ENCODE data around the gene PSME1. TPM values are rescaled to one million over a fixed set of nuclear protein-coding genes. Genes with fewer than 3 reads are reported as not detected.

Gene PSME1
- total RNA-seq, 6 experiments from 2014 or later: 81.7 to 119 (median 107) TPM

DNA sequence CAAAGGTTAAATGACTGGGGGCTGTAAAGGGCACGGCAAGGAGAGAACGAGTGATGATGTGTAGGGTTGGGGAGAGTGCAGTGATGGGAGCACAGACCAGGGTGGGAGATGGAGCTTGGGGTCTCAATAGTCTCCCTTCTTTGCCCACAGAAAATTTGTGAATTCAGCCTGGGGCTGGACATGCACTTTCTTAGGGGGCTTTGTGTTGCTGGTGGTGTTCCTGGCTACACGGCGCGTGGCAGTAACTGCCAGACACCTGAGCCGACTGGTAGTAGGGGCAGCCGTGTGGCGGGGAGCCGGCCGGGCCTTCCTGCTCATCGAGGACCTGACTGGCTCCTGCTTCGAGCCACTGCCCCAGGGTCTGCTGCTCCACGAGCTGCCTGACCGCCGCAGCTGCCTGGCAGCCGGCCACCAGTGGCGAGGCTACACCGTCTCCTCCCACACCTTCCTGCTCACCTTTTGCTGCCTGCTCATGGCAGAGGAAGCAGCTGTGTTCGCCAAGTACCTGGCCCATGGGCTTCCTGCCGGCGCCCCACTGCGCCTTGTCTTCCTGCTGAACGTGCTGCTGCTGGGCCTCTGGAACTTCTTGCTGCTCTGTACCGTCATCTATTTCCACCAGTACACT, 3.8 kb upstream of the PSME1 start:
- H3K4me1 ChIP-seq: peaks cover 0 to 42% (median 15%) of the 10 kb centered on the region in 4 donors
- H3K27me3 ChIP-seq: no peaks in the 10 kb centered on the region
- H3K9me3 ChIP-seq: no peaks in the 10 kb centered on the region
- DNase-seq (peak in 2 of 3 donors; percentile 60 to 81), ATAC-seq (peak in 2 of 4 donors; percentile 6 to 15)
- H3K4me3 ChIP-seq: peak overlapping the region in 1 of 3 donors; percentile 18
- peak overlapping the region in 1 of 3 donors; percentile 86 for H3K27ac ChIP-seq
- H3K36me3 ChIP-seq: peaks cover 0 to under 1% (median 0%) of the 10 kb centered on the region in 4 donors
- TF ChIP-seq, protein P1, sequence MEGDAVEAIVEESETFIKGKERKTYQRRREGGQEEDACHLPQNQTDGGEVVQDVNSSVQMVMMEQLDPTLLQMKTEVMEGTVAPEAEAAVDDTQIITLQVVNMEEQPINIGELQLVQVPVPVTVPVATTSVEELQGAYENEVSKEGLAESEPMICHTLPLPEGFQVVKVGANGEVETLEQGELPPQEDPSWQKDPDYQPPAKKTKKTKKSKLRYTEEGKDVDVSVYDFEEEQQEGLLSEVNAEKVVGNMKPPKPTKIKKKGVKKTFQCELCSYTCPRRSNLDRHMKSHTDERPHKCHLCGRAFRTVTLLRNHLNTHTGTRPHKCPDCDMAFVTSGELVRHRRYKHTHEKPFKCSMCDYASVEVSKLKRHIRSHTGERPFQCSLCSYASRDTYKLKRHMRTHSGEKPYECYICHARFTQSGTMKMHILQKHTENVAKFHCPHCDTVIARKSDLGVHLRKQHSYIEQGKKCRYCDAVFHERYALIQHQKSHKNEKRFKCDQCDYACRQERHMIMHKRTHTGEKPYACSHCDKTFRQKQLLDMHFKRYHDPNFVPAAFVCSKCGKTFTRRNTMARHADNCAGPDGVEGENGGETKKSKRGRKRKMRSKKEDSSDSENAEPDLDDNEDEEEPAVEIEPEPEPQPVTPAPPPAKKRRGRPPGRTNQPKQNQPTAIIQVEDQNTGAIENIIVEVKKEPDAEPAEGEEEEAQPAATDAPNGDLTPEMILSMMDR (IDR thresholded peaks at IDR 0.05): no peak
- TF ChIP-seq POLR2A (IDR thresholded peaks at IDR 0.05): peak; percentile 25
- 44% methylated on average over 15 of the region's 24 CpGs for WGBS (ENCODE audit: insufficient coverage, low coverage, low lambda C conversion rate, missing lambda C conversion rate)
- intact Hi-C loops (cut with DNase I): no loop called here

- no peak overlapping the region for H3K27ac ChIP-seq
- ATAC-seq: no peak
These were observed 3.0 kb upstream of the PSME1 start for GRCh38 chr14:24132976-24133375.

GRCh38 chr14:24133735-24134134, 2.3 kb upstream of the PSME1 start:
- TF ChIP-seq, protein P1 (IDR thresholded peaks at IDR 0.05): no peak
- TF ChIP-seq POLR2A (IDR thresholded peaks at IDR 0.05): no peak
- ATAC-seq (no peak), DNase-seq (no peak)
- intact Hi-C loops (cut with DNase I): no loop called here
- no peak overlapping the region for H3K4me3 ChIP-seq
- H3K9me3 ChIP-seq: no peaks in the 10 kb centered on the region
- peaks cover 0 to 49% (median 15%) of the 10 kb centered on the region in 4 donors for H3K4me1 ChIP-seq
- WGBS (ENCODE audit: insufficient coverage, low coverage, low lambda C conversion rate, missing lambda C conversion rate): 92% methylated on average over 1 of the region's 1 CpG
- no peaks in the 10 kb centered on the region for H3K27me3 ChIP-seq
- no peak overlapping the region for H3K27ac ChIP-seq
- peaks cover 0 to 10% (median 2%) of the 10 kb centered on the region in 4 donors for H3K36me3 ChIP-seq

More at GRCh38 chr14:24132976-24133375, 3.0 kb upstream of the PSME1 start:
- H3K9me3 ChIP-seq: no peaks in the 10 kb centered on the region
- H3K27me3 ChIP-seq: no peaks in the 10 kb centered on the region
- H3K4me1 ChIP-seq: peaks cover 0 to 48% (median 15%) of the 10 kb centered on the region in 4 donors
- H3K36me3 ChIP-seq: peaks cover 0 to 3% (median 0%) of the 10 kb centered on the region in 4 donors
- intact Hi-C loops (cut with DNase I): no loop called here
- H3K4me3 ChIP-seq: no peak overlapping the region
- TF ChIP-seq POLR2A (IDR thresholded peaks at IDR 0.05): no peak
- TF ChIP-seq, protein P1 (IDR thresholded peaks at IDR 0.05): no peak
- WGBS (ENCODE audit: insufficient coverage, low coverage, low lambda C conversion rate, missing lambda C conversion rate): 83% methylated on average over 2 of the region's 2 CpGs
- DNase-seq: no peak

DNA sequence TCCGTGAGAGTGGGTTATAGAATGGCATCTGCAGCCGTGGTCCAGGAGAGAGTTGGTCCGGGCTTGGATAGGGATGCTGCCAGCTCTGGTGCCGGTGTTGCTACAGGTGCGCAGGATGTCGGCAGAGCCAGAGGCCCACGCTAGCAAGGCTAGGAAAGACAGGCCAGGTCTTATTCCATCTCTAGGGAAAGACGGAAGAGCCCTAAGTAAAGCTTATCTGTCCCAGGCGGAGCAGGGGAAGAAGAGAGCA, 485 bp upstream of the PSME1 start:
- H3K27me3 ChIP-seq: no peaks in the 10 kb centered on the region
- peaks cover 0 to 21% (median 4%) of the 10 kb centered on the region in 4 donors for H3K36me3 ChIP-seq
- no peaks in the 10 kb centered on the region for H3K9me3 ChIP-seq
- 2% methylated on average over 5 of the region's 9 CpGs for WGBS (ENCODE audit: insufficient coverage, low coverage, low lambda C conversion rate, missing lambda C conversion rate)
- peak overlapping the region in 2 of 3 donors; percentile 62 to 94 for H3K27ac ChIP-seq
- no peak for TF ChIP-seq POLR2A (IDR thresholded peaks at IDR 0.05)
- TF ChIP-seq, protein P1 (IDR thresholded peaks at IDR 0.05): no peak
- DNase-seq: no peak
- no peak for ATAC-seq
- peak overlapping the region; percentile 95 to 99 (median 98) for H3K4me3 ChIP-seq
- peaks cover 0 to 57% (median 17%) of the 10 kb centered on the region in 4 donors for H3K4me1 ChIP-seq
- intact Hi-C loops (cut with DNase I): no loop called here
